GM18909 (cell line): ENCODE measurements around the gene FAF1.
"Not testable (repeated sequence)": the region's sequence is repeated elsewhere in the genome, so short reads cannot be mapped to it uniquely, and the experiment has no call there.

Source experiments
- ATAC-seq: cut with Tn5 transposase; IDR thresholded peaks from one replicate; pipeline ENCODE4 v1.9.1; 2021; ENCODE audit warnings: mild to moderate bottlenecking; ENCODE audit not compliant: unreplicated experiment, poor library complexity

FAF1 gene

GRCh38 chr1:50967416-50968157 is 7.5 kb upstream of the FAF1 start:
- ATAC-seq = no peak

GRCh38 chr1:50966991-50967390 is 6.9 kb upstream of the FAF1 start:
- no peak for ATAC-seq

- ATAC-seq = no peak
Observed at GRCh38 chr1:50964863-50965262, 4.8 kb upstream of the FAF1 start.

- no peak for ATAC-seq
Observed at GRCh38 chr1:50959303-50959912, 659 bp downstream of the FAF1 start.

GRCh38 chr1:50955116-50955515 is 5.0 kb downstream of the FAF1 start:
- ATAC-seq = no peak

- ATAC-seq = not testable (repeated sequence)
Observed at GRCh38 chr1:50952566-50952965, 7.5 kb downstream of the FAF1 start.

GRCh38 chr1:50950396-50950795 is 9.7 kb downstream of the FAF1 start:
- ATAC-seq = no peak

- no peak for ATAC-seq
Observed at GRCh38 chr1:50949286-50949982, 10.6 kb downstream of the FAF1 start.

GRCh38 chr1:50942334-50942733 is 17.7 kb downstream of the FAF1 start:
- ATAC-seq = no peak

- ATAC-seq = no peak
Observed at GRCh38 chr1:50940291-50940690, 19.8 kb downstream of the FAF1 start.

GRCh38 chr1:50936321-50936720 is 23.7 kb downstream of the FAF1 start:
- ATAC-seq = no peak

GRCh38 chr1:50935276-50935675 is 24.8 kb downstream of the FAF1 start:
- ATAC-seq = not testable (repeated sequence)

- ATAC-seq = no peak
Observed at GRCh38 chr1:50934838-50935237, 25.2 kb downstream of the FAF1 start.

- not testable (repeated sequence) for ATAC-seq
Observed at GRCh38 chr1:50933770-50934169, 26.3 kb downstream of the FAF1 start.

- not testable (repeated sequence) for ATAC-seq
Observed at GRCh38 chr1:50932043-50932442, 28.0 kb downstream of the FAF1 start.

- ATAC-seq = no peak
Observed at GRCh38 chr1:50930965-50931737, 28.9 kb downstream of the FAF1 start.

GRCh38 chr1:50930193-50930592 is 29.9 kb downstream of the FAF1 start:
- ATAC-seq = peak; percentile 90

GRCh38 chr1:50929376-50929958 is 30.6 kb downstream of the FAF1 start:
- ATAC-seq = no peak

- ATAC-seq = no peak
Observed at GRCh38 chr1:50923564-50923963, 36.5 kb downstream of the FAF1 start.

- no peak for ATAC-seq
Observed at GRCh38 chr1:50921029-50921428, 39.0 kb downstream of the FAF1 start.
